Neural cell (in vitro differentiated cells): ENCODE measurements around the gene PTX4. TPM values are rescaled to one million over a fixed set of nuclear protein-coding genes. Genes with fewer than 3 reads are reported as not detected.

ENCODE experiments used
- H2AFZ ChIP-seq: fragments of 200-600, 300-800 bp; sonication (generic), shearing (Covaris generic); 2 replicates; pipeline ENCODE4 v1.6.0; 2014; ENCODE audit warnings: low read depth, mild to moderate bottlenecking, antibody characterized with exemption, low read length, moderate library complexity
- H3F3A ChIP-seq: fragments of 200-600 bp; shearing (Covaris generic); 2 replicates; pipeline ENCODE4 v1.6.1; 2016; ENCODE audit warnings: mild to moderate bottlenecking, moderate library complexity, mixed read lengths, antibody characterized with exemption, low read length; ENCODE audit not compliant: insufficient read depth, poor library complexity, severe bottlenecking
- H3K27ac ChIP-seq: fragments of 200-600, 300-800 bp; sonication (generic), shearing (Covaris generic); 2 replicates; pipeline ENCODE4 v1.5.1; 2014; ENCODE audit warnings: mild to moderate bottlenecking, low read length, moderate library complexity
- H3K27me3 ChIP-seq: fragments of 300-800, 200-600 bp; sonication (generic), shearing (Covaris generic); 2 replicates; pipeline ENCODE4 v1.6.0; 2014; ENCODE audit warnings: mild to moderate bottlenecking, low read depth, low read length, moderate library complexity; ENCODE audit not compliant: insufficient read depth
- H3K36me3 ChIP-seq: fragments of 300-800, 200-600 bp; sonication (generic), shearing (Covaris generic); 2 replicates; pipeline ENCODE4 v1.5.1; 2014; ENCODE audit warnings: mild to moderate bottlenecking, antibody characterized with exemption, low read length, moderate library complexity; ENCODE audit not compliant: insufficient read depth
- H3K4me2 ChIP-seq: fragments of 300-800, 200-600 bp; sonication (generic), shearing (Covaris generic); 2 replicates; pipeline ENCODE4 v1.6.0; 2014; ENCODE audit warnings: mild to moderate bottlenecking, low read length
- H3K4me3 ChIP-seq: fragments of 300-800, 200-600 bp; sonication (generic), shearing (Covaris generic); 2 replicates; pipeline ENCODE4 v1.5.1; 2014; ENCODE audit warnings: mild to moderate bottlenecking, low read length, moderate library complexity
- H3K79me2 ChIP-seq: fragments of 200-600 bp; shearing (Covaris generic); replicated peaks from 2 replicates; pipeline ENCODE4 v1.6.0; 2014; ENCODE audit warnings: mild to moderate bottlenecking, low read length, moderate library complexity; ENCODE audit not compliant: insufficient read depth
- H3K9ac ChIP-seq: fragments of 300-800, 200-600 bp; sonication (generic), shearing (Covaris generic); 2 replicates; pipeline ENCODE4 v1.6.1; 2016; ENCODE audit warnings: mild to moderate bottlenecking, low read length, mixed read lengths
- H3K9me2 ChIP-seq: fragments of 200-600 bp; shearing (Covaris generic); 2 replicates; pipeline ENCODE4 v1.6.1; 2016; ENCODE audit warnings: mild to moderate bottlenecking, low read length, mixed read lengths; ENCODE audit not compliant: insufficient read depth
- H3K9me3 ChIP-seq: fragments of 200-600, 300-800 bp; sonication (generic), shearing (Covaris generic); 2 replicates; pipeline ENCODE4 v1.6.1; 2016; ENCODE audit warnings: mild to moderate bottlenecking, mixed run types, low read length, moderate library complexity, mixed read lengths
- H4K20me1 ChIP-seq: fragments of 200-600 bp; shearing (Covaris generic); 2 replicates; pipeline ENCODE4 v1.6.1; 2016; ENCODE audit warnings: mild to moderate bottlenecking, mixed run types; ENCODE audit not compliant: insufficient read depth
- CTCF ChIP-seq: fragments of 450-650 bp; IDR thresholded peaks from 2 replicates; pipeline ENCODE4 v1.5.1; 2014; ENCODE audit warnings: antibody characterized with exemption, mild to moderate bottlenecking, moderate library complexity; ENCODE audit not compliant: poor library complexity, severe bottlenecking
- EP300 ChIP-seq: fragments of 450-650 bp; conservative IDR thresholded peaks from 2 replicates; pipeline ENCODE4 v1.6.1; 2014; ENCODE audit warnings: antibody characterized with exemption, mild to moderate bottlenecking, moderate library complexity; ENCODE audit not compliant: poor library complexity, severe bottlenecking
- EZH2 ChIP-seq: fragments of 200-600, 300-800 bp; shearing (Covaris generic), sonication (generic); IDR thresholded peaks from 2 replicates; pipeline ENCODE4 v1.6.1; 2014; ENCODE audit warnings: antibody characterized with exemption, low read length, borderline replicate concordance, mild to moderate bottlenecking; ENCODE audit not compliant: insufficient read depth, poor library complexity, severe bottlenecking
- MXI1 ChIP-seq: fragments of 450-650 bp; conservative IDR thresholded peaks from 2 replicates; pipeline ENCODE4 v1.6.1; 2014; ENCODE audit warnings: antibody characterized with exemption, mild to moderate bottlenecking; ENCODE audit not compliant: poor library complexity, severe bottlenecking
- POLR2AphosphoS5 ChIP-seq: IDR thresholded peaks from 2 replicates; pipeline ENCODE4 v1.6.1; 2012
- RAD21 ChIP-seq: fragments of 450-650 bp; conservative IDR thresholded peaks from 2 replicates; pipeline ENCODE4 v1.6.1; 2014; ENCODE audit warnings: antibody characterized with exemption, mild to moderate bottlenecking, moderate library complexity
- SMC3 ChIP-seq: fragments of 450-650 bp; conservative IDR thresholded peaks from 2 replicates; pipeline ENCODE4 v1.6.1; 2014; ENCODE audit warnings: antibody characterized with exemption, mild to moderate bottlenecking, moderate library complexity; ENCODE audit not compliant: poor library complexity
- TAF1 ChIP-seq: IDR thresholded peaks from 2 replicates; pipeline ENCODE4 v1.6.1; 2012; ENCODE audit warnings: low read depth
- polyA plus RNA-seq: library from polyadenylated mRNA; depleted of rRNA; stranded (reverse); fragments of >200 nt; gene quantifications from 2 replicates; pipeline ENCODE4 v1.2.3, GENCODE V29; 2014
- TF ChIP-seq, protein P1 (sequence below): IDR thresholded peaks from 2 replicates; pipeline ENCODE4 v1.6.1; 2012; ENCODE audit warnings: borderline replicate concordance

Gene PTX4
- polyA plus RNA-seq, 1 donor from 2014 or later = not detected

DNA sequence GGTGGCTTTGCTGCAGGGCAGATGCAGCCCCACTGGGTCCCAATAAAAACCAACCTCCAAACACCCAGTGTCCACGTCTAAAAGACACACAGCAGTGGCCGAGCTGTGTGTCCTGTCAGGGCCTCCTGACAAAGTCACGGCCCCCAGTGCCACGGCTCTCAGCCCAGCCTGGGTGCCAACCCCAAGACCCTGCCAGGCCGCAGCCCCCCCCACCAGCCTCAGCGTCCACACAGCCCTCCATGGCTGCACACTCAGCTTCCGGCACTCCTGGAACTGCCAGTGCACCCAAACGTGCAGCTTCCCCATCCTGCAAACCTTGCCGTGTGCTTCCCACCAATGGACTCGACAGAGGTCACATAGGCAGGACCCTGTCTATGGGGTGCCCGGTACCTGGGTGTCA lies 40.8 kb downstream of the PTX4 start:
- Histone ChIP-seq H3K27me3 (no peaks in the 10 kb centered on the region), H3K9me3 (no peaks in the 10 kb centered on the region), H3K9me2 (no peaks in the 10 kb centered on the region), H3K4me2 (no peak overlapping the region), H2AFZ (no peak overlapping the region), H3K36me3 (no peaks in the 10 kb centered on the region), H4K20me1 (no peaks in the 10 kb centered on the region), H3K4me3 (no peak overlapping the region), H3K27ac (no peak overlapping the region), H3K9ac (no peak overlapping the region), H3K79me2 (no peaks in the 10 kb centered on the region), H3F3A (no peaks in the 10 kb centered on the region)
- no peak for TF ChIP-seq MXI1
- TF ChIP-seq POLR2AphosphoS5 = no peak
- no peak for TF ChIP-seq EZH2
- no peak for TF ChIP-seq RAD21
- TF ChIP-seq CTCF = no peak
- TF ChIP-seq SMC3 = no peak
- TF ChIP-seq TAF1 = no peak
- TF ChIP-seq, protein P1, sequence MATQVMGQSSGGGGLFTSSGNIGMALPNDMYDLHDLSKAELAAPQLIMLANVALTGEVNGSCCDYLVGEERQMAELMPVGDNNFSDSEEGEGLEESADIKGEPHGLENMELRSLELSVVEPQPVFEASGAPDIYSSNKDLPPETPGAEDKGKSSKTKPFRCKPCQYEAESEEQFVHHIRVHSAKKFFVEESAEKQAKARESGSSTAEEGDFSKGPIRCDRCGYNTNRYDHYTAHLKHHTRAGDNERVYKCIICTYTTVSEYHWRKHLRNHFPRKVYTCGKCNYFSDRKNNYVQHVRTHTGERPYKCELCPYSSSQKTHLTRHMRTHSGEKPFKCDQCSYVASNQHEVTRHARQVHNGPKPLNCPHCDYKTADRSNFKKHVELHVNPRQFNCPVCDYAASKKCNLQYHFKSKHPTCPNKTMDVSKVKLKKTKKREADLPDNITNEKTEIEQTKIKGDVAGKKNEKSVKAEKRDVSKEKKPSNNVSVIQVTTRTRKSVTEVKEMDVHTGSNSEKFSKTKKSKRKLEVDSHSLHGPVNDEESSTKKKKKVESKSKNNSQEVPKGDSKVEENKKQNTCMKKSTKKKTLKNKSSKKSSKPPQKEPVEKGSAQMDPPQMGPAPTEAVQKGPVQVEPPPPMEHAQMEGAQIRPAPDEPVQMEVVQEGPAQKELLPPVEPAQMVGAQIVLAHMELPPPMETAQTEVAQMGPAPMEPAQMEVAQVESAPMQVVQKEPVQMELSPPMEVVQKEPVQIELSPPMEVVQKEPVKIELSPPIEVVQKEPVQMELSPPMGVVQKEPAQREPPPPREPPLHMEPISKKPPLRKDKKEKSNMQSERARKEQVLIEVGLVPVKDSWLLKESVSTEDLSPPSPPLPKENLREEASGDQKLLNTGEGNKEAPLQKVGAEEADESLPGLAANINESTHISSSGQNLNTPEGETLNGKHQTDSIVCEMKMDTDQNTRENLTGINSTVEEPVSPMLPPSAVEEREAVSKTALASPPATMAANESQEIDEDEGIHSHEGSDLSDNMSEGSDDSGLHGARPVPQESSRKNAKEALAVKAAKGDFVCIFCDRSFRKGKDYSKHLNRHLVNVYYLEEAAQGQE = no peak
- no peak for TF ChIP-seq EP300

DNA sequence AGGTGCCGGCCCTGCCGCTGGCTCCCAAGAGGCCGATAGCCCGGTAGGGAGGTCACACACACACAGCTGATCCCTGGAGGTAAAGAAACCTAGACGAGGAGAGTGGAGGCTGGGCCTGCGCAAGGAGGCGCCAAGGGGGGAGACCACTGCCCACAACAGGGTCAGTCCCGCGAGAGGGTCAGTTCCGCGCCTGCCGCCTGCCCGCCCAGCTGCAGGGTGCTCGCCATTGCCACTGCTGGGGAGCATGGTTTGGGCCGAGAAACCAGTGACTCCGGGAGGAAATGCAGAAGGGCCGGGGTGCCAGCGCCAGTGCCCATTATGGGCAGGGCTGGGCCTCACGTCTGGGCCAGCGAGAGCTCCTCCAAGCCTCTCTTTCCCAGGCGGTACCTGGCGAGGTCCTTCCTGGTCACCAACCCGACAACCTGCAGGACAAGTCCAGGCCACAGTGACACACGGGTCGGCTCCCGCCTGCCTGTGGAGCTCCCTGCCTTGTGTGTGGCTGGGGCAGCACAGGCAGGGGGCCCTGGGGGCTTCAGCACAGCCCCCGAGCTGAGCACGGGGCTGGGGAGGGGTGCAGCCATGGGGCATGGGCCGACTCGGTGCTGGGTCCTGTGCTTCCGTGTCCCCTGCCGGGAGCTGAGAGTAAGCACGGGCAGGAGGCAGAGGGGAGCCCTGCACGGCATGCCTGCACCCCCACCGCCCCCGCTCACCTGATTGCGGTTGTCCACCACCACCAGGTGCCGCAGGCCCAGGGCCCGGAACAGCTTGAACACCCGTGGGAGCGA lies 42.3 kb downstream of the PTX4 start:
- no peaks in the 10 kb centered on the region for H3K79me2 ChIP-seq
- no peak overlapping the region for H3K4me3 ChIP-seq
- H3K9me2 ChIP-seq = no peaks in the 10 kb centered on the region
- H2AFZ ChIP-seq = no peak overlapping the region
- H3K9ac ChIP-seq = no peak overlapping the region
- no peaks in the 10 kb centered on the region for H4K20me1 ChIP-seq
- H3K36me3 ChIP-seq = no peaks in the 10 kb centered on the region
- H3K27ac ChIP-seq = no peak overlapping the region
- no peaks in the 10 kb centered on the region for H3F3A ChIP-seq
- no peaks in the 10 kb centered on the region for H3K27me3 ChIP-seq
- H3K9me3 ChIP-seq = no peaks in the 10 kb centered on the region
- TF ChIP-seq MXI1 (no peak), RAD21 (no peak), EP300 (no peak), EZH2 (no peak), SMC3 (no peak), POLR2AphosphoS5 (no peak), CTCF (no peak), TAF1 (no peak)
- TF ChIP-seq, protein P1 = no peak
- H3K4me2 ChIP-seq = no peak overlapping the region
